GM12872 (cell line): ENCODE data around the gene BARX1.

Source experiments
- CTCF ChIP-seq: IDR thresholded peaks from 3 replicates; pipeline ENCODE4 v1.5.1; 2011; ENCODE audit warnings: low read depth, mild to moderate bottlenecking, low read length, moderate library complexity; ENCODE audit not compliant: insufficient read depth

The BARX1 gene

GRCh38 chr9:93902780-93903655 is 52.1 kb downstream of the BARX1 start:
- TF ChIP-seq CTCF = no peak

- no peak for TF ChIP-seq CTCF
These were observed 52.9 kb downstream of the BARX1 start for GRCh38 chr9:93902051-93902779.
